ENCODE data around the gene SKI. TPM values are rescaled to one million over a fixed set of nuclear protein-coding genes. Genes with fewer than 3 reads are reported as not detected.

The SKI gene
- total RNA-seq, 3 donors from 2014 or later = 22.1 to 33.8 (median 26.7) TPM

- intact Hi-C loops (cut with DNase I; ENCODE audit: low total_unique reads) = no loop called here
- Histone ChIP-seq H3K27ac (peak overlapping the region in 1 of 2 donors; percentile 94), H3K9me3 (no peaks in the 10 kb centered on the region), H3K4me3 (no peak overlapping the region), H3K4me1 (peaks cover 29 to 30% of the 10 kb centered on the region in 2 donors), H3K27me3 (no peaks in the 10 kb centered on the region), H3K36me3 (no peaks in the 10 kb centered on the region)
- no peak for DNase-seq (ENCODE audit: low spot score in 2 of 2)
- TF ChIP-seq POLR2AphosphoS5 (IDR thresholded peaks at IDR 0.05) = no peak
- TF ChIP-seq CTCF (IDR thresholded peaks at IDR 0.05) = no peak
- no peak for TF ChIP-seq POLR2A (IDR thresholded peaks at IDR 0.05)
Measured at GRCh38 chr1:2288311-2288710, 60.2 kb downstream of the SKI start.

GRCh38 chr1:2288816-2289536 lies 60.9 kb downstream of the SKI start:
- H3K4me1 ChIP-seq = peaks cover 30 to 32% of the 10 kb centered on the region in 2 donors
- peak overlapping the region in 1 of 2 donors; percentile 94 for H3K27ac ChIP-seq
- H3K27me3 ChIP-seq = no peaks in the 10 kb centered on the region
- no peaks in the 10 kb centered on the region for H3K9me3 ChIP-seq
- TF ChIP-seq POLR2AphosphoS5 (IDR thresholded peaks at IDR 0.05) (no peak), CTCF (IDR thresholded peaks at IDR 0.05) (no peak), POLR2A (IDR thresholded peaks at IDR 0.05) (no peak)
- DNase-seq (ENCODE audit: low spot score in 2 of 2) = no peak
- H3K4me3 ChIP-seq = no peak overlapping the region
- intact Hi-C loops (cut with DNase I; ENCODE audit: low total_unique reads) = no loop called here
- no peaks in the 10 kb centered on the region for H3K36me3 ChIP-seq

GRCh38 chr1:2289607-2290006 lies 61.5 kb downstream of the SKI start:
- H3K4me3 ChIP-seq = no peak overlapping the region
- no peaks in the 10 kb centered on the region for H3K27me3 ChIP-seq
- peak overlapping the region; percentile 80 to 94 for H3K27ac ChIP-seq
- DNase-seq (ENCODE audit: low spot score in 2 of 2) = no peak
- no peak for TF ChIP-seq POLR2A (IDR thresholded peaks at IDR 0.05)
- no peak for TF ChIP-seq CTCF (IDR thresholded peaks at IDR 0.05)
- intact Hi-C loops (cut with DNase I; ENCODE audit: low total_unique reads) = no loop called here
- no peaks in the 10 kb centered on the region for H3K36me3 ChIP-seq
- H3K9me3 ChIP-seq = no peaks in the 10 kb centered on the region
- peaks cover 30 to 32% of the 10 kb centered on the region in 2 donors for H3K4me1 ChIP-seq

GRCh38 chr1:2290171-2290578 lies 62.1 kb downstream of the SKI start:
- Histone ChIP-seq H3K4me1 (peaks cover 30 to 32% of the 10 kb centered on the region in 2 donors), H3K27me3 (no peaks in the 10 kb centered on the region), H3K4me3 (peak overlapping the region; percentile 26 to 65 (median 44)), H3K9me3 (no peaks in the 10 kb centered on the region), H3K36me3 (no peaks in the 10 kb centered on the region), H3K27ac (peak overlapping the region; percentile 80 to 94)
- intact Hi-C loops (cut with DNase I; ENCODE audit: low total_unique reads) = no loop called here
- no peak for DNase-seq (ENCODE audit: low spot score in 2 of 2)
- TF ChIP-seq CTCF (IDR thresholded peaks at IDR 0.05) = no peak
- TF ChIP-seq POLR2A (IDR thresholded peaks at IDR 0.05) = no peak
- TF ChIP-seq POLR2AphosphoS5 (IDR thresholded peaks at IDR 0.05) = no peak

- Histone ChIP-seq H3K4me3 (peak overlapping the region; percentile 26 to 65 (median 44)), H3K9me3 (no peaks in the 10 kb centered on the region), H3K27me3 (no peaks in the 10 kb centered on the region), H3K36me3 (no peaks in the 10 kb centered on the region), H3K27ac (peak overlapping the region; percentile 80 to 94), H3K4me1 (peaks cover 30 to 32% of the 10 kb centered on the region in 2 donors)
- TF ChIP-seq CTCF (IDR thresholded peaks at IDR 0.05) (no peak), POLR2AphosphoS5 (IDR thresholded peaks at IDR 0.05) (peak; percentile 67 to 92 (median 68)), POLR2A (IDR thresholded peaks at IDR 0.05) (no peak)
- intact Hi-C loops (cut with DNase I; ENCODE audit: low total_unique reads) = no loop called here
- peak in 1 of 2 donors; percentile 89 for DNase-seq (ENCODE audit: low spot score in 2 of 2)
Measured at GRCh38 chr1:2290595-2291510, 62.7 kb downstream of the SKI start.

Measured in breast epithelium (tissue), 4 donors.